C4-2B (cell line): ENCODE measurements around the gene NPS.

Experiments
- CTCF ChIP-seq: fragments of 450-650 bp; conservative IDR thresholded peaks from 2 replicates; pipeline ENCODE4 v1.5.1; 2017; ENCODE audit warnings: mild to moderate bottlenecking
- ZFX ChIP-seq: fragments of 450-650 bp; IDR thresholded peaks from 2 replicates; pipeline ENCODE4 v1.6.1; 2017

GRCh38 chr10:127523476-127523875 lies 25.6 kb upstream of the NPS start:
- TF ChIP-seq CTCF (no peak), ZFX (no peak)
